Measurements from ENCODE around the gene SSX4. TPM values are rescaled to one million over a fixed set of nuclear protein-coding genes. Genes with fewer than 3 reads are reported as not detected.
"Not testable (repeated sequence)": the region's sequence is repeated elsewhere in the genome, so short reads cannot be mapped to it uniquely, and the experiment has no call there.

Gene SSX4
- not detected for polyA plus RNA-seq (ENCODE audit: insufficient read length)
- long read RNA-seq, donor 1, result 0 reads
- long read RNA-seq, donor 2, result 0 reads
- long read RNA-seq, donor 3, result 0 reads
- long read RNA-seq, donor 4, result 0 reads
- long read RNA-seq, donor 5, result 0 reads
- long read RNA-seq, donor 6, result 0 reads
- long read RNA-seq, donor 7, result 0 reads
- long read RNA-seq, donor 8, result 0 reads

- not testable (repeated sequence) for DNase-seq
Observed at GRCh38 chrX:48383239-48383638, at the start of gene SSX4. SSX4 (plus strand) TSS chrX:48383539; CDS start chrX:48384054, 515 bp downstream.

- DNase-seq, result not testable (repeated sequence)
Observed at GRCh38 chrX:48346059-48346458, 37.3 kb upstream of the SSX4 start.

GRCh38 chrX:48356315-48357094 lies 26.8 kb upstream of the SSX4 start, which contains the start of gene SSX3:
SSX3 (minus strand) TSS chrX:48356703; CDS start chrX:48355249, 1,454 bp downstream.
- DNase-seq, result not testable (repeated sequence)

GRCh38 chrX:48357681-48358080 lies 25.7 kb upstream of the SSX4 start:
- no peak for DNase-seq

GRCh38 chrX:48359281-48359680 lies 24.1 kb upstream of the SSX4 start:
- not testable (repeated sequence) for DNase-seq

GRCh38 chrX:48367717-48368408 lies 15.5 kb upstream of the SSX4 start:
- not testable (repeated sequence) for DNase-seq

GRCh38 chrX:48370408-48370807 lies 12.9 kb upstream of the SSX4 start:
- not testable (repeated sequence) for DNase-seq

- DNase-seq, result not testable (repeated sequence)
Observed at GRCh38 chrX:48396931-48397330, 13.6 kb downstream of the SSX4 start.

GRCh38 chrX:48397825-48398224 lies 14.5 kb downstream of the SSX4 start:
- DNase-seq, result not testable (repeated sequence)

GRCh38 chrX:48411860-48412259 lies 28.5 kb downstream of the SSX4 start, which contains the start of gene SSX4B:
SSX4B (minus strand) TSS chrX:48411960; CDS start chrX:48411372, 588 bp downstream.
- DNase-seq, result not testable (repeated sequence)

- not testable (repeated sequence) for DNase-seq
Observed at GRCh38 chrX:48427027-48427716, 43.8 kb downstream of the SSX4 start.

- not testable (repeated sequence) for DNase-seq
Observed at GRCh38 chrX:48429606-48430005, 46.3 kb downstream of the SSX4 start.

- not testable (repeated sequence) for DNase-seq
Observed at GRCh38 chrX:48430166-48430565, 46.8 kb downstream of the SSX4 start.

- not testable (repeated sequence) for DNase-seq
Observed at GRCh38 chrX:48433713-48434112, 50.4 kb downstream of the SSX4 start.

Other genes with a start within 250 kb of the SSX4 start
- not detected for gene SSX5, start 186.7 kb upstream of the SSX4 start, polyA plus RNA-seq (ENCODE audit: insufficient read length)
- not detected for gene SSX1, start 128.1 kb upstream of the SSX4 start, polyA plus RNA-seq (ENCODE audit: insufficient read length)
- gene SSX3, start 26.8 kb upstream of the SSX4 start, polyA plus RNA-seq (ENCODE audit: insufficient read length), result not detected
- not detected for gene SSX4B, start 28.4 kb downstream of the SSX4 start, polyA plus RNA-seq (ENCODE audit: insufficient read length)
- 5.2 TPM for gene SLC38A5, start 86.7 kb downstream of the SSX4 start, polyA plus RNA-seq (ENCODE audit: insufficient read length)
- gene FTSJ1, start 92.7 kb downstream of the SSX4 start, polyA plus RNA-seq (ENCODE audit: insufficient read length), result 40.4 TPM
- gene PORCN, start 125.5 kb downstream of the SSX4 start, polyA plus RNA-seq (ENCODE audit: insufficient read length), result 7.0 TPM
- 75.4 TPM for gene EBP, start 138.3 kb downstream of the SSX4 start, polyA plus RNA-seq (ENCODE audit: insufficient read length)
- 10.7 TPM for gene TBC1D25, start 156.2 kb downstream of the SSX4 start, polyA plus RNA-seq (ENCODE audit: insufficient read length)
- gene RBM3, start 190.9 kb downstream of the SSX4 start, polyA plus RNA-seq (ENCODE audit: insufficient read length), result 419 TPM
- gene WDR13, start 214.0 kb downstream of the SSX4 start, polyA plus RNA-seq (ENCODE audit: insufficient read length), result 116 TPM